GM12872 (cell line): ENCODE data around the gene MYRFL.

Experiments used
- TF ChIP-seq, protein P1 (sequence below): IDR thresholded peaks from 3 replicates; pipeline ENCODE4 v1.5.1; 2011; ENCODE audit warnings: low read depth, mild to moderate bottlenecking, low read length, moderate library complexity; ENCODE audit not compliant: insufficient read depth

MYRFL gene

GRCh38 chr12:69935651-69936100, 110.6 kb downstream of the MYRFL start:
- TF ChIP-seq, protein P1, sequence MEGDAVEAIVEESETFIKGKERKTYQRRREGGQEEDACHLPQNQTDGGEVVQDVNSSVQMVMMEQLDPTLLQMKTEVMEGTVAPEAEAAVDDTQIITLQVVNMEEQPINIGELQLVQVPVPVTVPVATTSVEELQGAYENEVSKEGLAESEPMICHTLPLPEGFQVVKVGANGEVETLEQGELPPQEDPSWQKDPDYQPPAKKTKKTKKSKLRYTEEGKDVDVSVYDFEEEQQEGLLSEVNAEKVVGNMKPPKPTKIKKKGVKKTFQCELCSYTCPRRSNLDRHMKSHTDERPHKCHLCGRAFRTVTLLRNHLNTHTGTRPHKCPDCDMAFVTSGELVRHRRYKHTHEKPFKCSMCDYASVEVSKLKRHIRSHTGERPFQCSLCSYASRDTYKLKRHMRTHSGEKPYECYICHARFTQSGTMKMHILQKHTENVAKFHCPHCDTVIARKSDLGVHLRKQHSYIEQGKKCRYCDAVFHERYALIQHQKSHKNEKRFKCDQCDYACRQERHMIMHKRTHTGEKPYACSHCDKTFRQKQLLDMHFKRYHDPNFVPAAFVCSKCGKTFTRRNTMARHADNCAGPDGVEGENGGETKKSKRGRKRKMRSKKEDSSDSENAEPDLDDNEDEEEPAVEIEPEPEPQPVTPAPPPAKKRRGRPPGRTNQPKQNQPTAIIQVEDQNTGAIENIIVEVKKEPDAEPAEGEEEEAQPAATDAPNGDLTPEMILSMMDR, result no peak

DNA sequence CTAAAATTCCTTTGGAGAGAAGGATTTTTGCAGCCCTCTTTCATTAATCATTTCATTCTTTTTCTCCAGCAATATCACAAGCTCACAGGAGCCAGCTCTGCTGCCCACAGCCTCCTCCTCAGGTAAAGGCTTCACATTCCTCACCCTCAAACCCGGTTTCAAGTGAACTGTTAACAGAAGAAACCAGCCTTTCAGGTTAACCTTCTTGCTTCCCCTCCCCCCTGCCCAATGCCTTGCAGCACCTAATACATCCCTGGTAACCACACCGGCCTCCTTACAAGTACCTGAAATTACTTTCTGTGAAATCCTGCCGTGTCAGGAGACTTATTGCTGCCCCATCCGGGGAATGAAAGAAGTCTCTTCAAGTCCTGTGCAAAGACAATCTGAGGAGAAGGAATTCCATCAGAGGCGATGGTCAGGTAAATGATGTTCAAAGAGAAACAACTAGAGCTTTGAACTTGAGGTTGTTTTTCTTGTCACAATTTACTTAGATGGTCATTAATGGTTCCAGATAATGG, 111.2 kb downstream of the MYRFL start:
- TF ChIP-seq, protein P1, result no peak

DNA sequence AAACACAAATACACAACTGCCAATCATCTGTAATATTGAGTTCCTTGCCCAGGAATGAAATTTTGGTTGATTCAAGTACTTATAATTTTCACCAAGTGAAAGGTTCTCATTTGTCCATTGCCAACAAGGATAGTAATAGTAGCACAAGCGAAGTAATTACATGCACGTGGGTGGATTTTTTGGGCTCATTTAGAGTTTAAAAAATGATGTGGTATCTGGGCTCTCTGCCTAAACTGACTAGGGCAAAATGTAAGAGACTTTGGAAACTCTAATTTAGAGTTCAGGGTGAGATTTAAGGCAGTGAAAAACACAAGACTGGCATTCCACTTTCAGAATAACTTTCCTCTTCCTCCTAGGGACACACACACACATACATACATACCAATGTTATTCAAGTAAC, 111.7 kb downstream of the MYRFL start:
- TF ChIP-seq, protein P1, result no peak

GRCh38 chr12:69947123-69947522, 122.1 kb downstream of the MYRFL start:
- TF ChIP-seq, protein P1, result no peak

DNA sequence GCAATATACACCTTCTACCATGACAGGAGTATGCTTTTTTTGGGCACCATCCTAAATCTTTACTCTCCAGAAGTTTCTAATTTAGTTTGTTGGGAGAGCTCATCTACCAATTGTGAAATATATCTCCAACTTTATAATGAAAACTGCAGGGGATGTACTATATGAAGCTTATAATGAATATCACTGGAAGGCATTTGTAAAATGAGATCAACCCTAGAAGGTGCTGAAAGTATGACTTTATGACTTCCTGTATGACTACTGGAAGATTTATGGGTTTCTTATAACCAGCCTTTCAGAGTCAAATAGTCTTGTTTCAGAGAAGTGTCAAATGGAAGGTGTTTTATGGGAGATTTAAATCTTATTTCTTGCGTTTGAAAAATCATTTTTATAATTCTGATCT, 122.9 kb downstream of the MYRFL start:
- TF ChIP-seq, protein P1, result no peak

GRCh38 chr12:69948851-69949250, 123.8 kb downstream of the MYRFL start:
- TF ChIP-seq, protein P1, result no peak

- TF ChIP-seq, protein P1, result no peak
Measured at GRCh38 chr12:69949311-69950002, 124.4 kb downstream of the MYRFL start.
